Stimulated activated CD4-positive, alpha-beta T cell treated with anti-CD3 and anti-CD28 coated beads, Interleukin-4, amount 100 ng/mL, for 4 hours (primary cell): ENCODE data around the gene SHROOM2.
"Not testable (repeated sequence)": the region's sequence is repeated elsewhere in the genome, so short reads cannot be mapped to it uniquely, and the experiment has no call there.

Source experiments
- DNase-seq, 2 experiments: peaks; one replicate each; pipeline ENCODE4 v3.0.0-alpha.2; 2020

Gene SHROOM2

GRCh38 chrX:9785944-9786797 is at the start of gene SHROOM2:
Gene SHROOM2 (plus strand): TSS chrX:9786429. CDS start chrX:9786546, 117 bp downstream.
- no peak for DNase-seq

- no peak for DNase-seq
Measured at GRCh38 chrX:9737363-9737762, 48.9 kb upstream of the SHROOM2 start.

GRCh38 chrX:9738151-9738550 is 48.1 kb upstream of the SHROOM2 start:
- no peak for DNase-seq

- DNase-seq, result no peak
Measured at GRCh38 chrX:9739130-9739529, 47.1 kb upstream of the SHROOM2 start.

- DNase-seq, result no peak
Measured at GRCh38 chrX:9745417-9746115, 40.7 kb upstream of the SHROOM2 start.

GRCh38 chrX:9746148-9746888 is 39.9 kb upstream of the SHROOM2 start:
- DNase-seq, result no peak

GRCh38 chrX:9747644-9748043 is 38.6 kb upstream of the SHROOM2 start:
- DNase-seq, result no peak

- no peak for DNase-seq
Measured at GRCh38 chrX:9749146-9749692, 37.0 kb upstream of the SHROOM2 start.

- no peak for DNase-seq
Measured at GRCh38 chrX:9757366-9757765, 28.9 kb upstream of the SHROOM2 start.

GRCh38 chrX:9758021-9758638 is 28.1 kb upstream of the SHROOM2 start:
- no peak for DNase-seq

- no peak for DNase-seq
Measured at GRCh38 chrX:9759337-9759736, 26.9 kb upstream of the SHROOM2 start.

GRCh38 chrX:9765072-9765736 is 21.0 kb upstream of the SHROOM2 start:
- DNase-seq, result no peak

- DNase-seq, result no peak
Measured at GRCh38 chrX:9765737-9766097, 20.5 kb upstream of the SHROOM2 start, which contains the start of gene GPR143. Gene GPR143 (minus strand): TSS chrX:9765847. CDS start chrX:9765817, 30 bp downstream.

- DNase-seq, result no peak
Measured at GRCh38 chrX:9767375-9767774, 18.9 kb upstream of the SHROOM2 start.

GRCh38 chrX:9768321-9768839 is 17.8 kb upstream of the SHROOM2 start:
- not testable (repeated sequence) for DNase-seq

- no peak for DNase-seq
Measured at GRCh38 chrX:9770319-9770718, 15.9 kb upstream of the SHROOM2 start.

- no peak for DNase-seq
Measured at GRCh38 chrX:9772943-9773342, 13.3 kb upstream of the SHROOM2 start.

GRCh38 chrX:9775930-9776329 is 10.3 kb upstream of the SHROOM2 start:
- DNase-seq, result no peak

- DNase-seq, result no peak
Measured at GRCh38 chrX:9781941-9782340, 4.3 kb upstream of the SHROOM2 start.

GRCh38 chrX:9784332-9784731 is 1.9 kb upstream of the SHROOM2 start:
- no peak for DNase-seq

- no peak for DNase-seq
Measured at GRCh38 chrX:9785254-9785943, 830 bp upstream of the SHROOM2 start.
